PFSK-1 (cell line): ENCODE data around the gene ENO1.

Experiments used
- FOXP2 ChIP-seq: optimal IDR thresholded peaks from 2 replicates; pipeline ENCODE3; 2011; ENCODE audit warnings: borderline replicate concordance, control low read depth, inconsistent platforms; ENCODE audit not compliant: insufficient read depth; ENCODE audit errors: extremely low read length, extremely low read depth
- POLR2AphosphoS5 ChIP-seq: IDR thresholded peaks from 2 replicates; pipeline ENCODE4 v1.6.1; 2012; ENCODE audit warnings: low read depth, mild to moderate bottlenecking, control low read depth, low read length, moderate library complexity
- REST ChIP-seq, 2 experiments: IDR thresholded peaks; 2 replicates each; pipeline versions ENCODE4 v1.6.1 to v1.8.0; 2011 to 2012; ENCODE audit warnings: low read depth in 2 of 2, low read length in 2 of 2, control low read depth in 1 of 2, inconsistent platforms in 1 of 2, mild to moderate bottlenecking in 1 of 2, moderate library complexity in 1 of 2; ENCODE audit not compliant: insufficient read depth in 1 of 2
- SIN3A ChIP-seq: IDR thresholded peaks from 2 replicates; pipeline ENCODE4 v1.6.1; 2012; ENCODE audit warnings: mild to moderate bottlenecking, low read length, moderate library complexity, borderline replicate concordance; ENCODE audit not compliant: insufficient read depth
- TAF1 ChIP-seq: IDR thresholded peaks from 2 replicates; pipeline ENCODE4 v1.6.1; 2012; ENCODE audit warnings: low read length, control low read depth, borderline replicate concordance; ENCODE audit not compliant: insufficient read depth

Gene ENO1

DNA sequence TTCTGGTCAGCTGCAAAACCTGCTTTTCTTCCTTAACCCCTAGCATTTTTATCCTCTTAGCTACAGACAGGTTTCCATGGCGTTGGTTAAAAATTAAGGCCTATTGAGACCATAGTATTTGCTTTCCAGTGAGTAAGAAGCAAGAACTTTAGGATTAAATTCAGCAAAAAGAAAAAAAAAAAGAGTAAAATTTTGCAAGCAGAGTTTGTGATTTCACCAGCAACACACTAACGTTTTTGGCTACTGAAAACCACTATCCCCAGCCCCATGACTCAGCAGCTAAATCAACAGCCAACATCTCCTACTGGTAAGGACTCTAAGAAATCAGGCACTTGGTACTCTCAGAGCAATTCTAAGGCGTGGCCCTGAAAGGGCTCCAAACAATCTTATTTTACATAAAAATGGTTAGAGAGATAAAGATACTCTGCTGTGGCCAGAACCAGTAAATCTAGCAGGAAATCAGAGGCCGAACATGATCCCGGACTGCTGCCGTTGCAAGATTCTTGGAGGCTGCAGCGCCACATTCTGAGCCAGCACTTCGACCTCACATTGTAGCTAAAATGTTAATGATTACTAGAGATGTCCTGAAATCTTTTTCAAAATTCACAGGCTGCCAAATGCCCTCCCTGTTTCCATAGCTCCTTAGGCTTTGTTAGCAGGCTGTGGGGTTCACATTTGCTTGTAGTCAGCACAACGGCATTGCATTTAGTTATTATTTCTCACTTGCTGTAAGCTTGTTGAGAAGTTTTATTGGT, 1.6 kb upstream of the ENO1 start:
- TF ChIP-seq FOXP2 (no peak), POLR2AphosphoS5 (peak; percentile 35; the same call in 1 of the 2 replicates), SIN3A (no peak)

DNA sequence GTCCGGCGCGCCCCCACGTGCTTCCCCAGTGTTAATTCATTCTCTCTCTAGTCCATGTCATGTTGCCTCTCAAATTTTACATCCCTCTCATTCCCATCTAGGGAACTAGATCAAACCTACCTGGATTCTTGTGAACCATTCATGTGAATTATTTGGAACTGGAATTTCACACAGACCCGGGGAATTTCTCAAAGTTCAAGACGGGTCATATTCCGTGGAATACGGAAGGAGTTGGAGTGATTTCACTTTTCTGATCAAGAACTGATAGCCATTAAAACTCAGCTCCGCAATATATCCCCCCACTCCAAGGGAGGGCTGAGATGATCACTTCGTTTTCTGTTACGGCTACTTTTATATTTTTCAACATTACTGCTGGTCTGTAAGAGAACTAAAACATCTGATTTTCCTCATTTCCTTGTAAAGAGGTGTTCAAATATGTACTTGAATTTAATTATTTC, 1.0 kb upstream of the ENO1 start:
- TF ChIP-seq TAF1 (no peak), POLR2AphosphoS5 (no peak), REST (IDR thresholded peaks at IDR 0.05; ENCODE audit: insufficient read depth in 1 of 2, low read depth in 2 of 2, low read length in 2 of 2) (no peak), FOXP2 (no peak), SIN3A (no peak)

DNA sequence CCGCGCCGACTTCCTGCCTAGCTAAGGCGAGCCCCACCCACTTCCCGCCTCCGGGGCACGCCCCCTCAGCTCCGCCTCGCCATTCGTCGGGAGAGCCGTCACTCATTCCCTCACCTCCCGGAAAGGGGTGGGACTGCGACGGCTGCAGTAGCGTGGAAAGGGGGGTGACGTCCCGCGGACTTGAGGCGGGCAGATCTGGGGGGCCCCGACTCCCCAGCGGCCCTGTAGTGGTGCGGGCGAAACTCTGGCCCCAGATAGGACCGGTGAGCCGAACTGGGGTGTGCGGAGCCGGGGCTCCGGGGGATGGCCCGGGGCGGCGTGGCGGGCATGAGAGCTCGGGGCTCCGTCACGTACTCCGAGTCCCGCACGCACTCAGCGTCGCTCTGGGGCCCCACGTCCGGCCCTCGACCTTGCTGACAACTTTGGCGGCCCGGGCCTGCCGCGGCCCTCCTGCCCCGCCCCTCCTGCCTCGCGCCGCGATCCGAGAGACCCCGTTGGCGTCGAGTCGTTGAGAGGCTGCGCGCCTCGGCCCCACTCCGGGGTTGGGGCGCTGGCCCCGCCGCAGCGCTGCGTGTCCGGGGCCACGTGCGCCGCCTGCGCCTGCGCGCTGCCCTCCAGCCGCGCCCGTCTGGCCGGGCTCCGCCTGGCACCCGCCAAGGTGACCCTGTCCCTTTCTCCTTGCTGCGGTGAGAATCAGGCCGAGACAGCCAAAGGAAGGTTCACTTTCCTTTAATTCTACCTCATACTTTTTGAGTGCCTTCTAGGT, 395 bp upstream of the ENO1 start:
- TF ChIP-seq REST (IDR thresholded peaks at IDR 0.05; ENCODE audit: insufficient read depth in 1 of 2, low read depth in 2 of 2, low read length in 2 of 2) (0 out of 4 replicates have a peak, but pooled peaks of 1 of the 2 experiments have one; percentile 35), SIN3A (0 out of 2 replicates have a peak, but pooled peaks have one; percentile 4), POLR2AphosphoS5 (peak; percentile 52), FOXP2 (peak; percentile 21), TAF1 (peak; percentile 15; the same call in 1 of the 2 replicates)

DNA sequence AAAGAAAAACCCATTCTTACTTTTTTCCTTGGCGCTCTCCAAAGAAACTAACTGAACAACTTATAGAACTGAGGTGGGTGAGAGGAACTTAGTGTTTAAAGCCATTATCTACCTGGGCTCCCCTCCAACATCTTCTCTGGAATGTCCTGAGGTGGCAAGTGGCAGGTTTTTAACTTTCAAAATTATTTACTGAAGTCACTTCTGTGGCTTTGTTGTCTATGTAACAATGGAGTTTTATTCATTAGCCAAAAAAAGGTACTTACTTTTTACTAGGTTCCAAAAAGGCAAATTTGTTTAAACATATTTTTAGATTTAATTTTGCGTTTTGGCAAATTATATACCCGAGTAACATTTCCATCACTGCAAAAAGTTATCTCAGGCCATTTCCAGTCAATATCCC, 2.4 kb downstream of the ENO1 start:
- TF ChIP-seq FOXP2 (no peak), TAF1 (no peak), POLR2AphosphoS5 (no peak; the same call in 1 of the 2 replicates), SIN3A (0 out of 2 replicates have a peak, but pooled peaks have one; percentile 8)

DNA sequence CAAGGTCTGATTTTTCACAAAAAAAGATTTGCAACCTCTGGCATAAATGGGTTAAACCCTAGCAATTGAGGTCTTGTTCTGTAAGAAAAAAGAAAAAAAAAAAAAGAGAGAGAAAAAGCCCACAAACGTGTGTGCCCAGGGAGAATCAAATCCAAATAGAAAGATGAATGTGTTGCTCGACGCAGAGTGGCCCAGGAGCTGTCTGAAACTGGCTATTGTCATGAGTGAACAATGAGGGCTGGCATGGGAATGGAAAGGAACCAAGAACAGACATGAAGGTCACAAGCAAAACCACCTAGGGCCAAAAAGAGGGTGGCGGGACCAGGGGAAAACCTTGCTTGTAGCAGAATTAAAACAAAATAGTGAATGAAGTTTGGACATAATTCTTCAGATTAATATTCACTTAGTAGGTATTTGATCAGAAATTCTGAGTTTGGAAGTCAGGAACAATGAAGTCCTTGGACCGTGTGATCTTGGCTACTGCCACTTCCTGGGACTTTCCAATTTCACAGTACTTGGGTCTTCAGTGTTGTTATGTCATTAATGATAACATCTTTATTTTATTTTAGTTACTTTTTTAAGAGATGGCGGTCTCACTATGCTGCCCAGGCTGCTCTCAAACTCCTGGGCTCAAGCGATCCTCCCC, 3.1 kb downstream of the ENO1 start:
- TF ChIP-seq POLR2AphosphoS5 (peak; percentile 20; the same call in 1 of the 2 replicates), SIN3A (no peak), REST (IDR thresholded peaks at IDR 0.05; ENCODE audit: insufficient read depth in 1 of 2, low read depth in 2 of 2, low read length in 2 of 2) (no peak), TAF1 (no peak), FOXP2 (no peak)
